Prostate gland (tissue), 2 donors: Measurements from ENCODE around the gene SCMH1. TPM values are rescaled to one million over a fixed set of nuclear protein-coding genes. Genes with fewer than 3 reads are reported as not detected.

Source experiments
- DNase-seq: peaks from one replicate; pipeline ENCODE4 v3.0.0-alpha.2; 2019; ENCODE audit warnings: low spot score
- H3K27ac ChIP-seq, 2 donors: fragments of 200-600 bp; sonication (generic); 2 replicates each; pipeline ENCODE4 v1.5.1; 2017 to 2019
- H3K27me3 ChIP-seq: fragments of 200-600 bp; sonication (generic); replicated peaks from 2 replicates; pipeline ENCODE4 v1.5.1; 2019; ENCODE audit not compliant: insufficient read depth
- H3K36me3 ChIP-seq, 2 donors: fragments of 200-600 bp; sonication (generic); 1 replicate in 1 of 2; 2 replicates in 1 of 2; pipeline versions ENCODE4 v1.5.1 to v1.8.1; 2017 to 2019
- H3K4me1 ChIP-seq: fragments of 200-600 bp; sonication (generic); replicated peaks from 2 replicates; pipeline ENCODE4 v1.5.1; 2019
- H3K4me3 ChIP-seq, 2 donors: fragments of 200-600 bp; sonication (generic); 2 replicates each; pipeline ENCODE4 v1.5.1; 2017 to 2019
- H3K9me3 ChIP-seq: fragments of 200-600 bp; sonication (generic); 2 replicates; pipeline ENCODE4 v1.5.1; 2017
- CTCF ChIP-seq, 4 experiments: fragments of 200-600 bp in 2 of 4; fragments of 450-650 bp in 2 of 4; sonication (generic) in 2 of 4; IDR thresholded peaks; 1 replicate in 3 of 4; 2 replicates in 1 of 4; pipeline ENCODE4 v1.5.1; 2016 to 2019; ENCODE audit warnings: antibody characterized with exemption in 4 of 4, mild to moderate bottlenecking in 2 of 4, moderate library complexity in 2 of 4
- POLR2A ChIP-seq: fragments of 450-650 bp; IDR thresholded peaks from one replicate; pipeline ENCODE4 v1.6.1; 2016; ENCODE audit warnings: antibody characterized with exemption, mild to moderate bottlenecking
- POLR2AphosphoS5 ChIP-seq: sonication (generic); formaldehyde crosslinking; IDR thresholded peaks from one replicate; pipeline ENCODE4 v1.6.1; 2017; ENCODE audit warnings: antibody characterized with exemption
- WGBS: methylation state at CpG from one replicate; pipeline ENCODE4 v1.1.5; 2018; 5-methylcytosine and 5-hydroxymethylcytosine counted together
- intact Hi-C: fragments of 100-400 bp; cut with DNase I; formaldehyde crosslinking; loops from one replicate; pipeline ENCODE4 v1.14.2; 2022
- total RNA-seq, 2 donors: library from RNA; depleted of rRNA; stranded (reverse); fragments of >200 nt; gene quantifications; one replicate each; pipeline ENCODE4 v1.1.0, GENCODE V29; 2016

The SCMH1 gene
- total RNA-seq, 2 donors from 2014 or later, result 49.0 to 62.7 TPM

- Histone ChIP-seq H3K36me3 (no peaks in the 10 kb centered on the region), H3K4me3 (no peak overlapping the region), H3K27me3 (no peaks in the 10 kb centered on the region), H3K9me3 (no peaks in the 10 kb centered on the region), H3K27ac (no peak overlapping the region), H3K4me1 (no peaks in the 10 kb centered on the region)
- no peak for DNase-seq
- no peak for TF ChIP-seq POLR2A
- no peak for TF ChIP-seq CTCF (IDR thresholded peaks at IDR 0.05)
- TF ChIP-seq POLR2AphosphoS5, result no peak
- intact Hi-C loops, result no loop called here
- 52% methylated on average over 1 of the region's 1 CpG for WGBS
Observed at GRCh38 chr1:41010345-41010744, 231.8 kb downstream of the SCMH1 start.

GRCh38 chr1:41009466-41009865 is 232.6 kb downstream of the SCMH1 start:
- no peaks in the 10 kb centered on the region for H3K36me3 ChIP-seq
- no peak overlapping the region for H3K27ac ChIP-seq
- H3K27me3 ChIP-seq, result no peaks in the 10 kb centered on the region
- no peaks in the 10 kb centered on the region for H3K9me3 ChIP-seq
- TF ChIP-seq CTCF (IDR thresholded peaks at IDR 0.05) (no peak), POLR2AphosphoS5 (no peak), POLR2A (no peak)
- H3K4me1 ChIP-seq, result no peaks in the 10 kb centered on the region
- intact Hi-C loops, result no loop called here
- DNase-seq, result no peak
- H3K4me3 ChIP-seq, result no peak overlapping the region
- WGBS, result 95% methylated on average over 8 of the region's 8 CpGs

GRCh38 chr1:41006942-41007865 is 234.9 kb downstream of the SCMH1 start:
- Histone ChIP-seq H3K4me3 (no peak overlapping the region), H3K27me3 (no peaks in the 10 kb centered on the region), H3K9me3 (no peaks in the 10 kb centered on the region), H3K27ac (no peak overlapping the region), H3K4me1 (peaks cover 4% of the 10 kb centered on the region), H3K36me3 (no peaks in the 10 kb centered on the region)
- intact Hi-C loops, result no loop called here
- DNase-seq, result no peak
- WGBS, result 83% methylated on average over 19 of the region's 19 CpGs
- TF ChIP-seq POLR2AphosphoS5 (no peak), CTCF (IDR thresholded peaks at IDR 0.05) (no peak), POLR2A (no peak)

GRCh38 chr1:41005876-41006275 is 236.2 kb downstream of the SCMH1 start:
- Histone ChIP-seq H3K4me1 (peaks cover 4% of the 10 kb centered on the region), H3K27ac (no peak overlapping the region), H3K9me3 (no peaks in the 10 kb centered on the region), H3K36me3 (no peaks in the 10 kb centered on the region), H3K27me3 (no peaks in the 10 kb centered on the region), H3K4me3 (no peak overlapping the region)
- DNase-seq, result no peak
- WGBS, result 86% methylated on average over 5 of the region's 5 CpGs
- intact Hi-C loops, result no loop called here
- TF ChIP-seq POLR2A (no peak), CTCF (IDR thresholded peaks at IDR 0.05) (no peak), POLR2AphosphoS5 (no peak)
